ENCODE data around the gene NINJ1.

The NINJ1 gene, protein sequence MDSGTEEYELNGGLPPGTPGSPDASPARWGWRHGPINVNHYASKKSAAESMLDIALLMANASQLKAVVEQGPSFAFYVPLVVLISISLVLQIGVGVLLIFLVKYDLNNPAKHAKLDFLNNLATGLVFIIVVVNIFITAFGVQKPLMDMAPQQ

DNA sequence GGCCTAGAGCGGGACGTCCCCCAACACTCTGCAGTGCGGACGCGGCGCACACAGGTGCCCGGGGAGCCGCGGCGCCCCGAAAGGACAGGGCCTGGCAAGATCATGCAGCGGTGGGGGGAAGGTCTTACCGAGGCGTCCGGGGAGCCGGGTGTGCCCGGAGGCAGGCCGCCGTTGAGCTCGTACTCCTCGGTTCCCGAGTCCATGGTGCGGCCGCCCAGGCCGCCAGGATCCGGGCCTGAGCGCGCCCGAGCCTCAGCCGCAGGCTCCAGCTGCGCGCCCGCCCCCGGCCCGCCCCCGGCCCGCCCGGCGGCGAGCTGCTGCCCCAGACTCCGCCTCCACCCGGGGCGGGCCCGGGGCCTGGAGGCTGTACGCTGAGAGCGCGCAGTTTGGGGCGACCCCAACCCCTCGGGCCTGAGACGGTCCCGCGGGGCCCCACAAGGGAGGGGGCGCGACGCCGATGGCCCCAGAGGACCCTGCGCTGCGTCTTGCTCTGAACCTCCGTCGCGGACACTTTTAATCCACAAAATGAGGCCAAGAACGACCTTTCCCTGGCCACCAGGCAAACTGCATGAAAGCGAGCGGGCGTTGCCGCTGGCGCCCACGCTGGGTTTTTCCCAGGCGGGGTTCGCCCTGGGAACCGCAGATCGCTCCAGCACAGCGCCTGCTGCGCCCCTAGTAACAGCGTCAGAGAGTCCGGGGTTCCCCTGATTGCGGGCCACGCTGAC, at the start of gene NINJ1:
TSS of gene NINJ1 (minus strand) at position 237 of the 725 bp plus-strand sequence. CDS start at position 203, 34 bp downstream.
- peak; percentile 30 to 61 for DNase-seq

DNA sequence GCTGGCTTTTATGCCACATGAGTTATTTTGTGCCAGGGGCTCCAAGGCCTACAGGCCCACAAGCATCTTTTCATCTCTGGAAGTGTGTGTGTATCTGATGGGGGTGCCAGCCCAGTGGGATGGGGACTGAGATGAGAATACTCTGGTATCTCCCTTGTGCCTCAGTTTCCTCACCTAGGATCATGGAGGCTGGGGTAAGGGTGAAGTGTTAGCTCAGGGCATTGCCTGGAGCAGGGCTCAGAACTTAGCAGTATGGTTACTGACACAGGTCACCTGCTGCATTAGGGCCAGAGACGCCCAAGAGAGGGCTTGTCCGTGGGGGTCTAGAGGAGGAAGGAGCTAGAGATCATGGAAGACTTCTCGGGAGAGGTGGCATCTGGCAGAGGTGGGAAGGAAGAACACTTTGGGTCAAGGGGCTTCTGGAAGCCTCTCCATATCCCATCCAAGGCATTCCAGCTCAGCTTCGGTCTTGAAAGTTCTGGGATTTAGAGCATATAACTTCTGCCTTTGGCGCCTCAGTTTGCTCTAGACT, 49.1 kb upstream of the NINJ1 start:
- no peak for DNase-seq

DNA sequence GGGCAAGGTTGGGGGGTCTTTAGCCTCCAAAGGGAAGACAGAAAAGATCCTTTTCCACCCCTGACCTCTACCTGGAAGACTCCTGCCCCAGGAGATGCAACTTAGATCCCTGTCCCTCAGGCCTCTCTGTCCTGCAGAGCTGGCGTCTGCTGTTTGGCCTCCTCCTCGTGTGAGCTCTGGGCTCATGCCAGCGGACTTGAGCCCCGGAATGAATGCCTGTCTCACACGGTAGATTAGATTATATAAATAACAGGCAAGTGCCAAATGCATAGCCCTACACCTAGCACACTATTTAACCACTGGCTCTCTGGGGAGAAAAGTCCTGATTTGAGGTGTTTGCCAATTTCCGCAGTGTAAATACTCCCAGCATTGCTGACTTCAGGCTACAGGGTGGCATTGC, 48.5 kb upstream of the NINJ1 start:
- no peak for DNase-seq

DNA sequence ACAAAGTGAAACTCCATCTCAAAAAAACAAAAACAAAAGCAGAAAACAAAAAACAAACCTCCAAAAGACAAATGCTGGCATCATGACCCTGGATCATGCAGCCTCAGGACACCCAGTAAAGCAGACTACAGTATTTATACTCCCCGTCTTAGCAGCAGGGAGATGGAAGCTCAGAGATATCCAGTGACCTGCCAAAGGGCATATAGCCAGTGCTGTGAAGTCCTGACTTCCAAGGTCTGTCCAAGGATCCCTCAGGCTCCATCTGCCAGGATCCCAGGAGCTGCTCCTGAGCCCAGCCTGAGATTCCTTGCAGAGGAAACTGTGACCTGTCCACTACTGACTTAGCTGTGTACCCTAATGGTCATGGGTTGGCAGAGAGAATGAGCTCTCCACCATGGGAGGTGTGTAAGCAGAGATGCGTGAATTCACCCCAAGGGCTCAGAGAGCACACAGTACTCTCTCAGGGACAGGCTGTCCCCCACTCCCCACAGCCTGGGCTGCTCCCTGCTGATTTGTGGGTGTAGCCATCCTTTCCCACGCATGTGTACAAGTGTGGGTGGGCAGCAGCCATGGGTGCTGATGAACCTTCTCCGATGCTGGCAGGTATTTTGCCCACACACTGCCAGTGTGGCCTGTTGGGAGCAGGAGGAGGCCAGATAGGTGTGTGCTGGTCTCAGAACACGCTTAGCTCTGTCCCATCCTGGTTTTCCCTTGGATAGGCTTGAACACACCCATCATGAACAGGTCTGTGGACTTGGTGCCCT, 47.8 kb upstream of the NINJ1 start:
- no peak for DNase-seq

DNA sequence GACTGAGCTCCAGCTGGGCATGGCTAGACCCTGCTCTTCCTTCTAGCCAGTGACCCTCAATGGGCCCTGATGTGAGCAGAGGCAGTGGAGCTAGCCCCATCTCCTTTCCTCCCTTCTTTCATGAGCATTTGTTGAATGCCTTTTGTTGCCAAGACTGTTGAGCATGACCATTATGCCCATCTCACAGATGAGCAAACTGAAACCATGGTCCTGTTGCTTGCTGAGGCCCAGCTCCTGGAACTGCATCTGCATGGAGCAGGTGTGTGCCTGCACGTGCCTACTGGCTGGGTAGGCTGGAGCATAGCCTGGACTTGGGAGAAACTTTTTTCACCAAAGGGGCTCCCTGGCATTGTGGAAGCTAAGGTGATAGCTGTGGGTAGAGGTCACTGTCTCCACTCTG, 46.9 kb upstream of the NINJ1 start:
- DNase-seq = no peak

DNA sequence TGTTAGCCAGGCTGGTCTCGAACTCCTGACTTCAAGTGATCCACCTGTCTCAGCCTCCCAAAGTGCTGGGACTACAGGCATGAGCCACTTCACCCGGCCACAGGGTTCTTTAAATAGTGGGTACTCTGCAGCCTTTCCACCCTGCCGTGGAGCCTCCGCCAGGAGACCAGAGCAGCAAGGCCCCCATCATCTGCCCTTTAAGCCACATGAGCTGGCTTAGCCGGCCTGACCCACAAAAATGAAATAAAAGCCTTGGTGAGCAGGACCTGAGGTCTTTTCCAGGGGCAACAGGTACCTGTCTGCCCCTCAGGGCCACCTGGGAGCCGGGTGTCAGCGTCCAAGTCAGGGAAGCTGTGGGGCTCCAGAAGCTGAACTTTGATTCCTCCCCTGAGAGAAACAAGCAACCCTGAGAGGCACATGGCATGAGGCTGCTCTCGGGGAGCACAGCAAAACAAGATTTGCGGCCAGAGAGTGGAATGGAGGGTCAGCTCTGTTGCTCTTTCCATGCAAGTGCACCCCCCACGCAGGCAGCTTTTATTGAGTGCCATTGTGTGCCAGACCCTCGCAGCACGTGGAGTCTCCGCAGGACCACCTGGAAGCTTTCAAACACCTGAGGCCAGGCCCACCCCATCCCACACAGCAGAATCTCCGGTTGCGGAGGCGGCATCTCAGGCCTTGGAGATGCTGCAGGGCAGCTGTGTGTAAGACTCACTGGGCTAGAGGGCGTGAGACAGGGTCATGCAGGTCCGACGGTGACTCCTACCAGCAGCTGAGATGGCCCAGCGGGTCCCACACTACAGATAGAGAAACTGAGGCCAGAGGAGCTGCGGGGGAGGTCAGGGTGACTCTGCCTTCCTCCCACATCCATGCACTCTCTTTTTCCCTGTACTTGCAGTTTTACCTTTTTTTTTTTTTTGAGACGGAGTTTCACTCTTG, 45.1 kb upstream of the NINJ1 start:
- DNase-seq = no peak

DNA sequence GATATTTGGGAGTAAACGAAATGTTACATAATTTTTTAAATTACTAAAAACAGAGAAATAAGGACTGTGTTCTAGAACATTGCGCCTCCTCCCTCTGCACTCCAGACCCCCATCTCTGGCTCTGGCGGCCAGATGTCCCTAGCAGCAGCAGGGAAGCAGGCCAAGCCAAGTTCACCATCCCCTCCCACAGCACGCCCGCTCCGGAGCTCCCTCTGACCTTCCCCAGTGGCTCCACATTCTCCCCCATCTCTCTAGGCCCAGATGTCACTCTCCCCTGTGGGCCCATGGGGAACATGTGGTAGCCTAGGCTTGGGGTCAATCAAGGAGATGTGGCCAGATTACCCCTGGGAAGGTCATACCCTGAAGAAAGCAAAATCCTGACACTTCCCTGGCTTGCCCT, 43.6 kb upstream of the NINJ1 start:
- no peak for DNase-seq

DNA sequence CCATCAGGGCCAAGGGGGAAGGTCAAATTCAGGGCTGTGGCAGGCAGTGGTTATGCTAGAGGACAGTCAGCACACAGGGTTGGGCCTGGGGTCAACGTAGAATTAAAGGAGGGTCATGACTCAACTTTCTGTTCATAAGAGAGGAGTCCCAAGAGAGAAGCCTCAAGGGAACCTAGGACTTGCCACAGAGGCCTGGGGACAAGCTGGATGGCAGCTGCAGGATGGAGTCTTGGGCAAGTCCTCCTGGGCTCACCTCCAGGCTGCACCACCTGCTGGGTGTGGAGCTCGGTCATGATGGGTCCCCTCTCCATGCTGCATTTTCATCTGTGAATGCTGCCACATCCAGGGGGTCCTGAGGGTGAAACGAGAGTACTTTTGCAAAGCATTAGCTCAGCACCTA, 40.9 kb upstream of the NINJ1 start:
- no peak for DNase-seq

DNA sequence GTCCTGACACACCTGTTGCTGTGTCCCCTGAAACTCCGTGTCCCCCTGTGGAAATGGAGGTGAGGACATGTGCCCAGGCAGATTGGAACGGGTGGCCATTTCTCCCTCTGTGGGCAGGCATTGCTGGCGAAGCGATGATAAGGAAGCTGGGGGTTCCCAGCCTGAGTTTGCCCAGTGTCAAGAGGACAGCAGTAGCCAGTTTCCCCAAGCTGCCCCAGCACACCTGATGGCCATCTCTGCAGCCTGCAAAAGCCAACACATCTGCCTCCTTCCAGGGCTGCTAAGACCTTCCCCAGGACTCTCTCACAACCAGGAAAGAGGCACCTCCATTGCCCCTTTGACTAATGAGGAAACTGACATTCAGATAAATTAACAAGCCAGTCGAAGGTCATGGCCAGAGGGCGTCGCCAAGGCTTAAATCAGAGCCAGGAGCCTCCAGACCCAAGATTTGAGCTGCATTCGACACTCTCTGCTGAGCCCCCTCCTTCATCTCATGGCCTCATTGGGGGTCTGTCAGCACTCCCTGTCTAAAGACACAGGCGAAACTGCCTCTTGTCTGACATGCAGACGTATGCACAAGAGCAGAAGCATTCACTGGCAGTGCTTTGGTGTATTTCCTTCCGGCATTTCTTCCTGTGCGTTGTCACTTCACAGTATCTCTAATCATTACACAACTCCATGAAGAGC, 39.5 kb upstream of the NINJ1 start:
- DNase-seq = no peak

DNA sequence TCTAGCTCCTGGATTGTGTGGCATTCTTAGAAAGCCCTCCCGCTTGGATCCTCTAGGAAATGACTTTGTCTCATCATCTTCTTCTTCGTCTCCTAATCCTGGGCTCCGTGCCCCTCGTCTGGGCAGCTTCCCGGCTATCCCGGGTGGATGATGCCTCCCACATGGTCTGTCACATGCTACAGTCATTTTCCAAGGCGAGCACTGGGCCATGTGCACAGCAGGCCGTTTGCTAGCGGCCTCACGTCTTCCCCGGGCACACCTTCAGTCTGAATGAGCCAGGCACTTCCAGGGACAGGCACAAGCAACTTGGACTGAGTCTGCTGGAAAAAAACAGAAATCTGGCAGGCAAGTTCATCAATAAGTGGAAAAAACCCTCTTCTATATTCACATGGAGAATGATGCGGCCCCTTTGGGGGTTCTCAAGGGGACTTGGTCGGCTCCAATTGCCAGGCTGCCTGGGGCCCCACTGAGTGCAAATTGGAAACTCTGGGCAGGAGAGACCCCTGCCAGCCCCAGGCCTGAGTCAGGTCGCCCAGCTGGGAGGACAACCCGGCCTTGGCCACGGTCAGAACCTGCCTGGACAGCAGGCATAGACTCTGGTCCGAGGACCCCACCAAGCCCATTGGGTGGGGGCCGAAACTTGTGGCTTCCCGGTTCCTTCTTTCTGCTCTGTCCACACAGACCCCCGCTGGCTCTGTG, 38.8 kb upstream of the NINJ1 start:
- DNase-seq = no peak

DNA sequence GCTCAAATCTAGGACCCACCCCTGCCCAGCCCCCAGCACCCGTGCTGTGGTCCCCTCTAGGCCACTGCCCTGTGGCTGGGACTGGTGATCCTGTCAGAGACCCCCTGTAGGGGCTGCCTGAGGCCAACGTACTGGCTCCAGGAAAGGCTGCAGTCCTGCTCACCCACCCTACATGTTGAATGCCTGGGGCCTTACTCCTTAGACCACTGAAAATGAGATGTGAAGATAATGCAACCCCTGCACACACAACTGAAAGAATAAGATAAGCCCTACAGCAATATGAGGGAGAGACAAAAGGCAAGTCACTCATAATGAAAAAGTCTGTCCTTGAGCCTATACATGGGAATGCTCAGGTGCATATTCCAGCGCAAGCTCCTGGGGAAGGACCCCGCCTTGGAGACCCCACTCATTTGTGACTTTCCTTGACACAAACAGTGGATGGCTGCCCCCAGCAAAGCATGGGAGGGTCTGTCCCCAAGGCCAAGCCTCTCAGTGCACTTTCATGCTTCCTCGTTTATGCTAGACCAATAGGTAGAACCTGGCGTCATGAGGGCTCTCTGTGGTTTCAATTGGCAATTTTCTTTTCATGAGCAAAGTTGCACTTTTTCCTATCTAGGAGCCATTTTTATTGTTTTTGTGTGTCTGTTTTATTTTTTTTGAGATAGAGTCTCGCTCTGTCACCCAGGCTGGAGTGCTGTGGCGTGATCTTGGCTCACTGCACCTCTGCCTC, 37.4 kb upstream of the NINJ1 start:
- no peak for DNase-seq

DNA sequence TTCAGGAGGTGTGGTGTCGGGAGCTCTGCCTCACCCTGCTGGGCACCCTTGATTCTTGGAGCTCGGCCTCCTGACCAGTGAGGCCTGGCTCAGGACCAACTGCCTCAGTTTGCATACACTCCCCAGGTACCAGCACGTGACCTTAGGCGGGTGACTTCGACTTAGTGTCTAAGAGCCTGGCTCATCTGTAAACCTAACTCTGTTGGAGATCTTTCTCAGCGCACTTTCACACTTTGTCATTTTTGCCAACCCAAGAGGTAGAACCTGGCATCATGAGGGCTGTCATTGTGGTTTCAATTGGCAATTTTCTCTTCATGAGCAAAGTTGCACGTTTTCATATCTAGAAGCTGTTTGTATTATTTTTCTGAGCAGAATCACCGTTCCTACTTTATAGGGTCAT, 36.5 kb upstream of the NINJ1 start:
- no peak for DNase-seq

DNA sequence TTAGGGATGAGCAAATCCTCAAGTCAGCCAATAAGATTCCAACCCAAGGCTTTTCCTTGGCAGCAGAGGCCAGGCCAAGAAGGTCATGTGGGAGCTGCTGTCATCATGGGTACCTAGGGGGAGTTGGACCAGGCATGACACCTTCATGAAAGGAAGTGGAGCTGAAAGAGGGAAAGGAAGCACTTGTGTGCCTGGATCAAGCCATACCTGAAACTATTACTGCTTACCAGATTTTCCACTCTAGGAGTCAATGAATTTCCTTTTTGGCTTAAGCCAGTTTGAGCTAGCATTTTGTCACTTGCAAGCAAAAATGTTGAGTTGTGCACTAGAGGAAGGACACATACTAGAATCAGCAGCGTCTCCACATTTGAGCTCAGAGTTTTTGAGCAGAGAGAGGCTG, 35.4 kb upstream of the NINJ1 start:
- no peak for DNase-seq

DNA sequence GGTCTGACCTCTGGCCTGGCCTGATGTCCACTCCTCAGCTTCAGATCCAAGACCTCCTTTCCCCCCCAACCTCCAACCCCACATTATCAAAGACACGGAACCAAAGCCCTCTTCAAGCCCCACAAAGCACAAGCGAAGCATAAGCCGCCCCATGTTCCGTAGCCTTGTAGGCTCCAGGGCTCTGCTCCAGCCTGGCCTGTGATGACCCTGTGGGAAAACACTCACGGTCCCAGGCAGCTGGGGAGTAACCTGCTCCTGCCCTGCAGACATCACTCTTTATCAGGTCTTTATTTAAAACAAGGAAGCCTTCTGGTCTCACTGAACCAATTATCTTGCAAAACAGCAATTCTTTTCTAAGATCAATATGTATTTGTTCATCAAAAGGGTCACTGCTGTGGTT, 34.5 kb upstream of the NINJ1 start:
- DNase-seq = no peak

DNA sequence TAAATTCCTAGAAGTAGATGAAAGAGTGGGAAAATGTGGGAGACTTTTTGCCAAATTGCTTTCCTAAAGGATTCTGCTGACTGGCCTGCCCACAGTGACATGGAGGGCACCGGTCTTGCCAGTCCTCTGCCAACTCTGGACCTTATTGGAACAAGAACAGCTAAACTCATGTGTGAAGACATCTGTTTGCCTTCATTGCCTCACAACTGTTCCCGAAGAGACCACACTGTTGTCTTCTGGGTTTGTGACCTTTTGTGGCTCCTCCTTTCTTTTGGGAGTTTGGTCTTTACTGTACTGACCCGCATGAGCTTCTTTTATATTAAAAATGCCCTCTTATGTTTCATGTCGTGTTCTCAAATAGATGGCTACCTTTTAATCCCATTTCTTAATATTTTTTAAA, 33.8 kb upstream of the NINJ1 start:
- no peak for DNase-seq

DNA sequence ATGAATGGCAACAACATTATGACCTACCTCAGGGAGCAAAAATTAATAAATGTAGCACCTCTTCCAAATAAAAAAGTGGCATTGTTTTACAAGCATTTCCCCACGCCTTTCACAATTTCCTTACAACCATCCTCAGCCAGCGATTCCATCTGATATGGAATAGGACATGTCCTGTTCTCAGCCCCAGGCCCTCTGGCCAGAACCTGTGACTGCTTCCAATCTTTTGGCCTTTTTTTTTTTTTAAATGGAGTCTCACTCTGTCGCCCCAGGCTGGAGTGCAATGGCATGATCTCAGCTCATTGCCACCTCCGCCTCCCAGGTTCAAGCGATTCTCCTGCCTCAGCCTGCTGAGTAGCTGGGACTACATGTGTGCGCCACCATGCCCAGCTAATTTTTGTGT, 33.1 kb upstream of the NINJ1 start:
- no peak for DNase-seq

DNA sequence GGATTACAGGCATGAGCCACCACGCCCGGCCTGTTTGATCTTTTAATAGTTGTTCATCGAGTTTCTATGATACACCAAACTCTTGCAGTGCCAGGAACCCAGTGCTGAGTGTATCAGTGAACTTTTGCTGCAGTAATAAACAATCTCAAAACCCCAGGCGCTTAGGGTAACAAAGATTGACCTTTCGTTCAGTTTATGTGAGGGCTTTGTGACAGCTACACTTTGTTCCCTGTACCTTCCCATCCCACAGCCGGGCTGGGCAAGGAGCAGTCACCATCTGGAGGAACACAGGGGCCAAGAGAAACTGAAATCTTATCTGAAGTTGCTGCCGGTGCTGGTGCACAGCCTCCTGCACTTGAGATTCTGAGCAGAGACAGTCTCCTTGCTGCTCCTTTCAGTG, 32.6 kb upstream of the NINJ1 start:
- no peak for DNase-seq

DNA sequence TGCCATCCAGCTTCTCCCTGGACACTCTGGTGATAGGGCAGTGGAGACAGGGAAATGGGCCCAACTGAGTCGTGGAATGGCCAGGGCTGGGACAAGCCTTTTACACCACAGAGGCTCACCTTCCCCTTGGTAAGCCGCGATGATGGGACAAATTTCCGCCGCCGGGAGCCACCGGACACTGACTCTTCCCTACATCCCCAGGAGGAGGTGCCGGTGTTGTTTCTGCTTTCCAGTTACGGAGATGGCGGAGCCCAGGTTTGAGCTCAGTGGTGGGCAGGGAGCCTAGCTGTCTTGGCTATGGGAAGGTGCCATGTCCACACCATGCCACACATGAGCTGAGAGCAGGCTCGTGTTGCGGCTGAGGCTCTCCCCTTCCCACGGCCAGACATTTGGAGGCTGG, 30.0 kb upstream of the NINJ1 start:
- DNase-seq = no peak

DNA sequence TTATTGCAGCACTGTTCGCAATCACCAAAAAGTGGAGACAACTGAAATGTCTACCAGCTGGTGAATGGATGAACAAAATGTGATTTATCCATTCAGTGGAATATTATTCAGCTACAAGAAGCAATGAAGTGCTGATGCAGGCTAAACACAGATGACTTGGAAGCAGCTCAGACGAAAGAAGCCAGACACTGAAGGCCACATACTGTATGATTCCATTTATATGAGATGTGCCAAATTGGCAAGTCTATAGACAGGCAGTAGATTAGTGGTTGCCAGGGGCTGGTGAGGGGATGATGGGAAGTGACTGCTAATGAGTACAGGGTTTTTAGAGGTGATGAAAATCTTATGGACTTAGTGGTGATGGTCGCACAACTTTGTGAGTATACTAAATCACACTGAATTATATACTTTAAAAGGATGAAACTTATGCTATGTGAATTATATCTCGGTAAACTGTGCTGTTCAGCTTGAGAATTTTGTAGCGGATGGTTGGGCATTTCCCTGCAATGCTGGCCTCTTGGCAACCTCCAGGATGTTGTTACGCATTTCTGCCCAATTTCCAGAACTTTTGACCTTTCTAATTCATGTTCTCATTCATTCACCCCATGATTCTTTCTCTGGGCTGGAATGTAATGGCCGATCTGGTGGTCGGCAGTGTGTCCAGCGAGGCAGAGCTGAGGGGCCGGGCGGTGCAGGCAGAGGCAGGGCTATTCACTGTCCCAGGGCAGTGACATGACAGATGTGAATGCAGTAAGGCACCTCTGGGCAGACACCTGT, 27.9 kb upstream of the NINJ1 start:
- DNase-seq = no peak

Measured in NCI-H1930 (cell line).